Nucleus accumbens (tissue), 56 donors: ENCODE measurements around the gene PDCL2.

ENCODE experiments used
- DNase-seq, 56 donors: peaks; one replicate each; lab custom pipeline; 2025; lab: John Stamatoyannopoulos, UW

PDCL2 gene

DNA sequence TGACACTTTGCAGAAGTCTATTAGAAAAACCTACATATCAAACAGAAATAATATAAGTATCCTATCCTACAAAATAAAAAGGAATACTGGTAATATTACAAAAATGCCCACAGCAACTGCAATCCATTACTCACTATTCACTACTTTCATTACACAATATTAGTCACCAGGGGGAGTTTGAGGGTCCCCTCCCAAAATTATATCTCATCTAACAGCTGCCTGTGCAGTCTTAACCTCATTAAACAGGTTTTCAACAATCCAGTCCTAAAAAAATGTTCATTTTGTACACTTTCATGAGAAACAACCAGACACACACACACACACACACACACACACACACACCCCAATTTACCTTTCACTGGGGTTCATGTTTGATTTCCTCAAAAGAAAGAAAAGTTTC, 48.2 kb downstream of the PDCL2 start:
- no peak for DNase-seq

DNA sequence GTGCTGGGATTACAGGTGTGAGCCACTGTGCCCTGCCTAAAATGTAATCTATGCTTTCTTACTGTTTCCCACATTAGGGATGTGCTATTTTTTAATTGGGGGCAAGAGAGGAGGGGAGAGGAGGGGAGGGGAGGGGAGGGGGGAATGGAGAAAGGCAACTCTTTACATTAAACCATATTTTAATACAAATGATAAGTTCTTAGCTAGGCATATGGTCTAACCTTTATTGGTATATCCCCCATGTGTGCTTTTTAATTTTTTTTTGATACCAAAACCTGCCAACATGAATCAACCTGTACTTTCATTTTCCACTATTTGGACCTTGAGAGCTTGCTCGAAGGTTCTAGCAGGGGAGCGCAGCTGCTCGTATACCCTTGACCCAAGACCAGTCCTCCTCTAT, 51.8 kb downstream of the PDCL2 start:
- DNase-seq, result no peak

DNA sequence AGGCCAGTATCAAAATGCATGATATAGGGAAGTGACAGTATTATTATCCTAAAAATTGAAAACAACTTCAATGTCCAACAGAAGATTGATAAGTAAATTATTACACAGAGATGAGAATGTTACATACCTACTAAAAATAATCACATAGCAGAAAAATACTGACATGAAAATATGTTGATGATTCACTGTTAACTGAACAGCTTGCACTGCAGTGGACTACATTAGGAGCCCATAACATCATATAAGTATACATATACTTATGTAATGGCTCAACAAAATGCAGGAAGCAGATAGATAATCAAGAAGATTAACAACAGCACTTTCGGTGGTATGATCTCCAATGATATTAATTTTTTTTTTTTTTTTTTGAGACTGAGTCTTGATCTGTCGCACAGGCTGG, 52.4 kb downstream of the PDCL2 start:
- no peak for DNase-seq

DNA sequence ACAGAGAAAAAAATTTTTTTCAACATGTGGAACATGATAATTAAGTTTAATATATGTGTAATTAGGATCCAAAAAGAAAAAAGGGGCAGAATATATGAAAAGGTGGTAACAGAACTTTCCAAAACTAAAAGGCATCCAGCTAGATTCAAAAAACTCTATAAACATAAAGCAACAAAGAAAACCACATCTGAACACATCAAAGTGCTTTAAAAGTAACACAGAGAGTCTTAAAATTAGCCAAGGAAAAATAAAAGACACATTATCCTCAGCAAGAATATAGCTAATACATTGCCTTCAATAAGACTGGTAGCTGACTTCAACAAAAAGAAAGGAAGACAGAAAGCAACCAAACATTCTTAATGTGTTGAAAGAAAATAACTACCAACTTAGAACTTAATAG, 53.5 kb downstream of the PDCL2 start:
- no peak for DNase-seq

DNA sequence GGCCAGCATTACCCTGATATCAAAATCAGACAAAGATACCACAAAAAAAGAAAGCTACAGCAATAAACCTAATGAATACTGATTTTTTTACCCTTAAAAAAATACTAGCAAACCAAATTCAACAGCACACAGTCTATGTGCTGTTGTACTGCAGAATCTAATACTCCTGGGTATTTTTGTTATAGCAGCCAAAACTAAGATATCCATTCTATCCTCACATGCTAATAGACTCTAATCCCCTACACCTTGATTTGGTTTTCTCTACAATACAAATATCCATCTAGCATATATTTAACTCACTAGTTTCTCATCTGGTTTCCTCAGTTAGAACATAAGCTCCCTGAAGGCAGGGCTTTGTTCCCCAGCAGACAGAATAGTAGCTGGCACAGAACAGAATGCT, 57.7 kb downstream of the PDCL2 start:
- no peak for DNase-seq

DNA sequence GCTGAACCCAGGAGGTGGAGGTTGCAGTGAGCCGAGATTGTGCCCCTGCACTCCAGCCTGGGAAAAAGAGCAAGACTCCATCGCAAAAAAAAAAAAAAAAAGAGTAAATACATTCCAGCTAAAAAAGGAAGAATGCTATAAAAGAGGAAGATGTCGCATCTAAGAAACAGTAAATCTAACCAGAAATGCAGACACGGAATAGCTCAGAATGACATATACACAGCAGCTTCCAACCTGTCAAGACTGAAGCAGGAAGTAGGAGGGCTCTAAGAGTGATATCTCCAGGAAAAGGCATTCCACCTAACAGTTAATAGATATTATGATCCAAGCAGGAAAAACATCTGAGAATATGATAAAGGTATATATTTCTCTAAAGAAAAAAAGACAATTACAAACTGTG, 61.4 kb downstream of the PDCL2 start:
- DNase-seq, result no peak

DNA sequence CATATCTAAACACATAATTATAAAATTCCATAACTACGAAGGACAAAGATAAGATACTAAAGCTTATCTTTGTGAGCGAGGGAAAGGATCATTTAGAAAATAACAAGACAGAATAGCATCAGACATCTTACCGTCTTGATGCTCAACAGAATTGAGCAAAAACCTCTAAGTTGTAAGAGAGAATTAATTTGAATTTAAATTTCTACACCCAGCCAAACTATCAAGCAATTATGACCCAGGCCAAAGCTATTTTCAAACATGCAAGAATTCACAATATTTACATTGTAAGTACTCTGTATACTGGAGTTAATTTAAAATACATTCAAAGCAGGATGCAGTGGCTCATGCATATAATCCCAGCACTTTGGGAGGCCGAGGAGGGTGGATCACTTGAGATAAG, 61.9 kb downstream of the PDCL2 start:
- no peak for DNase-seq

DNA sequence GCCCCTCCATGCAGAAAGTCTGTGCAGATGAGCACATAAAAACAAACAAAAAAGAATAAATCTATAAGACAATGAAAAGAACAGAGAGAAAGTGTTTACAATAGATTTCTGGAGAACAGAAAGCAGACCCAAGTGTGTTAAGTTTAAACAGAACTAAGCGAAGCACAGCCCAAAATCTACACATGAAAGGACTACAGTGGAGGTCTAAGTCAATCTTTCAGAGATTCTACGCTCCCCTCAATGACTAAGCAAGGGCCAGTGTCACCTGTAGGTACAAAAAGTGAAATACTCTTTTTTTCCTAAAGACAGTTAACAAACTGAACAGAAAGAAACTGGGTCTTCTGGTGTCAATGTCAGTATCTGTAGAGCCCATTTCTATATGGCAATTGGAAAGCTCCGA, 63.6 kb downstream of the PDCL2 start:
- DNase-seq, result no peak

DNA sequence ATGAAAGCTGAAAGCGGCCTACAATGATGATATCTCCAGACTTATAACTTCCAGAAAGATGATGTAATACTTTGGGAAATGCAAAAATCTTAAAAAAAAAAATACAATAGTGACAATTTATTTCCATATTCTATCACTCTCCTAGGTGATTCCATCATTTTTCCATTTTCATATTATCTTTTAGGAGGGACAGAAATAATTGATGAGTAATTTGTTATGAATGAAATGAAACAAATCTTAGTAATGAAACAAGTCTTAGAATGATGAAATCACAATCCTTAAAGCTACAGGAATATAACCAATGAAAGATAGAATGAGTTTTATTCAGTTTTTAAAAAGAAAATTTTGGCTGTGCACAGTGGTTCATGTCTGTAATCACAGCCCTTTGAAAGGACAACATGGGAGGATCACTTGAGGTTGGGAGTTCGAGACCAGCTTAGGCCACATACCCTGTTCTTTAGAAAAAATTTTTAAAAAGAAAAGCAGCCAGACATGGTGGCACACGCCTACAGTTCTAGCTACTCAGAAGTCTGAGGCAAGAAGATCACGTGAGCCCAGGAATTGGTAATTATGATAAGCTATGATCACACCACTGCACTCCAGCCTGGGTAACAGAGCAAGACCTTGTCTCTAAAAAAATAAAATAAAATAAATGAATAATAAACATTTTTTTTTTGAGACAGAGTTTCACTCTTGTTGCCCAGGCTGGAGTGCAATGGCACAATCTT, 67.0 kb downstream of the PDCL2 start:
- DNase-seq, result no peak

DNA sequence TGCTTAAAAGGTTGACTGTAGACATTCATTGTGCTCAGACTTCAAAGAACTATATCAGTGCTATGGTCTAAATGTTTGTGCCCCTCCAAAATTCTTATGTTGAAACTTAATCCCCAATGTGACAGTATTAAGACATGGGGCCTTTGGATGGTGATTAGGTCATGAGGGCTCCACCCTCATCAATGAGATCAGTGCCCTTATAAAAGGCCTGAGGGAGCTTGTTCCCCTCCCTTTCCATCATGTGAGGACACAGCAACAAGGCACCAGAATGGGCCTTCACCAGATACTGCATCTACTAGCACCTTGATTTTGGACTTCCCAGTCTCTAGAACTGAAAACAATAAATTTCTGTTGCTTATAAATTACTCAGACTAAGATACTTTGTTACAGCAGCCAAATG, 73.6 kb downstream of the PDCL2 start:
- no peak for DNase-seq

DNA sequence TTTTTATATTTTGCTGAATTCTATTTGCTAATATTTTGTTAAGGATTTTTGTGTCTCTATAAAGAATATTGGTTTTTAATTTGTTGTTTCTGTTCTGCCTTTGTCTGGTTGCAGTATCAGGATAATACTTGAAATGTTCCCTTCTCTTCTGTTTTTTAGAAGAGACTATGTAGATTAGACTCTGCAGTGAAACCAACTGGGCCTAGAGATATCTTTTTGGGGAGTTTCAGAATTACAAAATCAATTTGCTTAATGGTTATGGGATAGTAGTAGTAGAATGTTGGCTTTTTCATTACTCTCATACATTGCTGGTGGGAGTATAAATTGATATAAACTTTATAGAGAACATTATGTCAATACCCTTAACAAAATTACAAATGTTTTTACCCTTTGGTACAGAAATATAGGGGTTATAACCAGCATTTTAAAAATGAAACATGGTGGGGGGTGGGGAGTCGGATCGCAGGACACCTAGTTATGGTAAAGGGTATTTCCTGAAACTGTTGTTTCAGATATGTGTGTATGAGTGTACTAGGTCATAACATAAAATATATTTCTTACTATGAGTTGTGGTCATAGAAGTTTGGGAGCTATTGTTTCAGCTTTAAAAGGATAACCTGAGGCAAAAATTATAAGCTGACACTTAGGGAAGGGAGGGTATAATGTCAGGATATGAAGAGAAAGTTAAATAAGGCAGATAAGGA, 74.4 kb downstream of the PDCL2 start:
- DNase-seq, result no peak

DNA sequence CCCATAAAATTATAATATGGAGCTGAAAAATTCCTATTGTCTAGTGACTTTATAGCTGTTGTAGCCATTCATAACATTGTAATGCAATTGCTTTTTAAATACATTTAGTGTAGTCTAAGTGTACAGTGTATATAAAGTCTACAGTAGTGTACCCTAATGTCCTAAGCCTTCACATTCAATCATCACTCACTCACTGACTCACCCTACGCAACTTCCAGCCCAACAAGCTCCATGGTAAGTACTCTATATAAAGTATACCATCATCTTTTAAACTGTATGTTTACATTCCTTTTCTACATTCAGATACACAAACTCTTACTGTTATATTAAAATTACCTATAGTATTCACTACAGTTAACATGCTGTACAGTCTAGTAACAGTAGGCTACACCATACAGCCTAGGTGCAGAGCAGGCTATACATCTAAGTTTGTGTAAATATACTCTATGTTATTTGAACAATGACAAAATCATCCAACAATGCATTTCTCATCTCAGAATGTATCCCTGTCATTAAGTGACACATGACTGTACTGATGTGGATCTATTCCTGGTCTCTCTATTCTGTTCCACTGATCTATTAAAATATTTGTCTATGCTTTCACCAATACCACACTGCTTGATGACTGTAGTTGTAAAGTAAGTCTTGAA, 79.0 kb downstream of the PDCL2 start:
- DNase-seq, result no peak

DNA sequence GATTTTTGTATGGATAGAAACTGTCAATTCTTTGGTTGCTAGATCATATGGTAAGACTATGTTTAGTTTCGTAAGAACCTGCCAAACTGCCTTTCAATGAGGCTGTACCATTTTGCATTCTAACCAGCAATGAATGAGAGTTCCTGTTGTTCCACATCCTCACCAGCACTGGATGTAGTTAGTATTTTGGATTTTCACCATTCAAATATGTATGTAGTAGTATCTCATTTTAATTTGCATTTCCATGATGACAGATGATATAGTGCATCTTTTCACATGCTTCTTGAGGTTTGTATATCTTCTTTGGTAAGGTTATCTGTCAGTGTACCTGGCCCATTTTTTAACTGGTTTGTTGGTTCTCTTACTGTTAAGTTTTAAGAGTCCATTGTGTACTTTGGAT, 80.0 kb downstream of the PDCL2 start:
- DNase-seq, result no peak

DNA sequence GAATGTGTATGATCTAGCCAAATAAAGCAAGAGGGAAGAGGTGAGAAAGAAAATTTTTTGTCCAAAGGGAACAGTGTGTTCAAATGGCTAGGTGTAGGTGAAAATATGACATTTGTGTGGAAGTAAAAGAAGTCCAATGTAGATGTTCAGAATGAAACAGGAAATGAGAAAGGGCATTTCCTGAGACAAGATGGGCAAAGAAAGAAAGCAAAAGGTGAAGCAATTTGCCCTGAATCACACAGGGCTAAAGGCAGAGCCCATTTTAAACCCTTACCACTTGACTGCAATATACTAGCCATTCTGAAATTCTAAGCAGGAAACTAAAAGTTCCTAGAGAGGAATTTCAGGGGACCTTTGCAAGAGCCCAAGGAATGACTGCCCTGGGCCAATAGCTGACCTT, 81.4 kb downstream of the PDCL2 start:
- no peak for DNase-seq

DNA sequence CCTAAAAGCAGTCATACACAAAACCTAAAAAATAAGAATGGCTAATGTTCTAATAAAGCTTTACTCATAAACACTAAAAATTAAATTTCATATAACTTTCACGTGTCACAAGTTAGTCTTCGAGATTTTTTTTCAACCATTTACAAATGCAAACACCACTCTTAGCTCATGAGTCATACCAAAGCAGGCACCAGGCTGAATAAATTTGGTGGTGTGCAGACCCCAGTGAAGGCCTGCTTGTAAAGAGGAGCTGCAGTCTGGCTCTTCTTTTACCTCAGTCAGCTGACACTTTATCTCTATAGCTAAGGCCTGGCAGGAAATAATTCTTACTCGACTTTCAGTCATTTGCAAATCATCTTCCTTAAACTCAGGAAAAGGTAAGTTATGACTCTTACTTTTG, 82.8 kb downstream of the PDCL2 start:
- DNase-seq, result no peak

DNA sequence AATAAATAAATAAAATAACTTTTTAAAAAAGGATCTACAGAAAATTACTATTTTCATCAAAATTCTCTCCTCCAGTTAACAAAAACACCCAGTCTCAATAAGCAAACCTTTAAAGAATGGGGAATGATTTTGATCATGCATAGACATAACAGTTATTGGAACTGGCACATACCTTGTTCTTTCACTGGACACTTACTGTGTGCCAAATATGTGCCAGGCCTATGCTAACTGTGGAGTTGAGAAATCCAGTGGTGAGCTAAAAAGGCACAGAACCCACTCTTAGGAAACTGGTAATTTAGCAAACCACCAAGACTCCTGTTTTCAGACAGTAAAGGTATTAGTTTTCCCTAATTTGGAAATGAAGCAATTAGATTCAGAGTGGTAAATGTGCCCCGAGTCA, 84.4 kb downstream of the PDCL2 start:
- DNase-seq, result no peak
